Brain pericyte (primary cell): ENCODE results near the gene GPR108.
"Not testable (repeated sequence)": the region's sequence is repeated elsewhere in the genome, so short reads cannot be mapped to it uniquely, and the experiment has no call there.

Experiments
- DNase-seq: peaks from one replicate; pipeline ENCODE4 v3.0.0-alpha.2; 2012; ENCODE audit warnings: low read depth, low spot score

The GPR108 gene

DNA sequence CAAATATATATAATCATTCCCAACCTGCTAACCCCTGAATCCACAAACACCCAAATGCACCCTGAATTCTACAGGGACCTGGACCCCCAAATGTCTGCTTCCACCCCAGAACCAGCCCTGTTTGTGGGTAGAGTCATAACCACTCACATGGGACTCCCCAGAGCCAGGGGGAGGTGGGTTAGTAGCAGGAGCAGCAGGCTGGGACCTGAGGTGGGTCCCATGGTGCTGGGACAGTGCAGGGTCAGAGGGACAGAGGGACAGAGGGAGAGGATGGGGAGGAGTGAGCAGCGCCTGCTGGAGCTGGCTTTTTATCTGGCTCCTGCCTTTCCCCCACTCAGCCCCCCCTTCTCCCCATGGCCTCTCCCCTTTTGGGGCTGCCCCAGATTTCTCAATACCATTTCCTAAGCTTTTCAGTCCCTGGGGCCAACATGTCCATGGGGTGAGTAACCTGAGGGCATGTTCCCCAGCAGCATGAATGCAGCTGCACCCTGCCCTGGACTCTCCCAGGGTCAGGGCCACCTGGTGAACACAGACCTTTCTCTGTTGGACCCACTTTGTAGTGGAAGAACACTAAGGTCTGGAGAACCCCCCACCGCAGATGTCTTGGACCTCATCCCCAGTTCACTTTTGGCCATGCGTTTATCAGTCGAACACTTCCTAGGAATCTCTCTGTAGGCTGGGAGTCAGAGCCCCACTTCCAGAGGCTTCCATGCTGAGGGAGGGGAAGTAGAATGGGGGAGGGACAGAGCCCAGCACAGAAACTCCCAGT is 16.8 kb downstream of the GPR108 start, which contains the start of gene C3:
C3 (minus strand) TSS at position 282 of the 769 bp plus-strand sequence; CDS start at position 221, 61 bp downstream.
- no peak for DNase-seq

DNA sequence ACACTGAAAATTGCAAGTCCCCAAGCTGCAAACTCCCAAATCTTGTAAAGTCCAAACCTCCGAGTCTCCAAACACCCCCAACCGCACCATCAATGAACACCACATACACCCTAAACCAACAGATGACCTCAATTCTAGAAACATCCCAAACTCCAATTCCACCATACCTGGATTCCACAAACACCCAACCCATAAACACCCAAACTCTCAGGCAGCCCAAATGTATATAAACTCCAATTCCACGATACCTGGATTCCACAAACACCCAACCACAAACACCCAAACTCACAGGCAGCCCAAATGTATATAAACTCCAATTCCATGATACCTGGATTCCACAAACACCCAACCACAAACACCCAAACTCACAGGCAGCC is 17.4 kb downstream of the GPR108 start:
- DNase-seq, result no peak

DNA sequence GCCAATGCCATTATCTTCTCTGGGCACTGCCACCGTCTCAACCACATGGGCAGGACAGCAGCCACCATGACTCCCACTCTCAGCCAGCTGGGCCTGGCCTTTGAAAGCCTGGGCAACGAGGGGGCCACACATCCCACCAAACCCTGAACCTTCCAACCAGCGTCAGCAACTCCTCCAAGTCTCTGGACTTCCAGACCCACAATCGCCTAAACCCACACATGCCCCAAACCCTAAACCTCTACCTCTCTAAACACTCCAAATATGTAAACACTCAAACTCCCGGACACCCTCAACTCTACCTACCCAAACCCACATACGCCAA is 17.9 kb downstream of the GPR108 start:
- DNase-seq, result no peak

DNA sequence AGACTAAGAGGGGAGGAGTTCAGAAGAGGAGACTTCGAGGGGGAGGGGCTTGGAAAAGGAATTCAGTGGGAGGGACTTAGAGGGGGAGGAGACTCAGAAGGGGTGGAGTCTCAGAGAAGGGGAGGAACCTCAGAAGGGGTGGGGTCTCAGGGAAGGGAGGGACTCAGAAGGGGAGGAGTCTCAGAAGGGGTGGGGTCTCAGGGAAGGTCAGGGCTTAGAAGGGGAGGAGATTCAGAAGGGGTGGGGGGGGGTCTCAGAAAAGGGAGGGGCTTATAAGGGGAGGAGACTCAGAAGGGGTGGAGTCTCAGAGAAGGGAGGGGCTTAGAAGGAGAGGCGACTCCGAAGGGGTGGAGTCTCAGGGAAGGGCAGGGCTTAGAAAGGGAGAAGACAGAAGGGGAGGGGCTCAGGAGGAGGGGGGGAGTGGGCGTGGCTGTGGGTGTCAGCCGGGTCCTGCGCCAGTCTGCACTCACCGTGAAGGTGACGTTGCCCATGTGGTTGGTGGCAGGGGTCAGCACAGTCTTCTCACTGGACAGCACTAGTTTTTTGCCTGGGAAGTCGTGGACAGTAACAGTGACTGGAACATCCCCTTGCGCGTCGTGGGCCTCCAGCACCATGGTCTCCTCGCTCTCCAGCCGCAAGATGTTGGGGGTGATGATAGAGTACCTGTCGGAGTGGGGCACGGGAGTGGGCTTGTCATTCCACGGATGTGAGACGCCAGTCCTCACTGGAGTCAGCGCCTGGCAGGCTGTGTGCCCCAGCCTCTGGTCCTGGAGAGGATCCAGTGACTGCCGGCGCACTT is 18.4 kb downstream of the GPR108 start:
- no peak for DNase-seq

DNA sequence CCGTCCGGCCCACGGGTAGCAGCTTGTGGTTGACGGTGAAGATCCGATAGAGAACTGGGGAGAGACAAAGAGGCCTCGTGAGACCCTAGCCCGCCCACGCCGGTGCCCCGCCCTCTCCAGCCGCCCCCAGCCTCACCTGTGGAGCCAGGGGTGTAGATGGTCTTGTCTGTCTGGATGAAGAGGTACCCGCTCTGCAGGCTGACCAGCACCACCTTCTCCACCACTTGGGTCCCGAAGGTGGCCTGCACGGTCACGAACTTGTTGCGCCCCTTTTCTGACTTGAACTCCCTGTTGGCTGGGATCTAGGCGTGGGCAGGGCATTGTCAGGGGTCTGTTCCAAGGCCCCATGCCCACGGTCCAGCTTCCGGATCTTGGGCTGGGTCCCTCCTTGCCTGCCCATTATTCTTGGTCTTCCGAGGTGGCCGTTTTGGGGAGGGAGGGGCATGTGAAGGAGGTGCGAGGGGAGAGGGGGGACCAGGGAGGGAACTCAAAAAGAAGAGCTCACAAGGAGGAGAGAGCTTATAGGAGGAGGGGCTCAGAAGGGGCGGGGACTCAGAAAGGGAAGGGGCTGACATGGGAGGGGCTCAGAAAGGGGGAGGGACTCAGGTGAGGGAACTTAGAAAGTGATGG is 19.2 kb downstream of the GPR108 start:
- no peak for DNase-seq

DNA sequence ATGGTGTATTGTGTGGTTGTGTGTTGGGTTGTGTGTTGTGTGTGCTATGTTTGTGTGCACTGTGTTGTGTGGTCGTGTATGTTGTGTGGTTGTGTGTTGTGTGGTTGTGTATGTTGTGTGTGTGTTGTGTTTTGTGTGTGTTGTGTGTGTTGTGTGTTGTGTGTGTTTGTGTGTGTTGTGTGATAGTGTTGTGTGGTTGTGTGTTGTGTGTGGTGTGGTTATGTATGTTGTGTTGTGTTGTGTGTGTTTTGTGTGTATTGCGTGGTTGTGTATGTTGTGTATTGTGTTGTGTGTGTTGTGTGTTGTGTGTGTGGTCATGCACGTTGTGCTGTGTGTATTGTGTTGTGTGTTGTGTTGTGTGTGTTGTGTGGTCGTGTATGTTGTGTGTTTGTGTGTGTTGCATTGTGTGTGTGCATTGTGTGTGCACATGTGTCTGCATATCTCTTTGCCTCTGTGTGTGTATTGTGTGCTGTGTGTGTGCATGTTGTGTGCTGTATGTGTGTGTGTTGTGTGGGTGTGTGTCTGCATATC is 19.9 kb downstream of the GPR108 start:
- DNase-seq, result no peak

DNA sequence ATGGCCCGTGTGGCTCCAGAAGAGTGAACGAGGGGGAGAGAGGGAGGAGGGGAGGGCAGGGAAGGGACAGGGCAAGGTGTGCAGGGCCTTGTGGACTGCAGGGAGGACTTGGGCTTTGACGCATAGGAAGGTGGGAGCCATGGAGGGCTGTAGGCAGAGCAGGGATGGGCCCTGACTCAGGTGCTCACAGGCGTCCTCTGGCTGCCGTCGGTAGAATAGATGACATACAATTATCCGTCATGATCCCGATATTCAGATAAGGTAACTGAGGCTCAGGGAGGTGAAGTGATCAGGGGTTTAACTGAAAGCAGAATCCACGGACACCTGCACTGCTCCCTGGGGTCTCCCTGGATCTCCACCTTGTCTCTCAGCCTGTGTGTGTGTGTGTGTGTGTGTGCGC is 20.3 kb downstream of the GPR108 start:
- no peak for DNase-seq

DNA sequence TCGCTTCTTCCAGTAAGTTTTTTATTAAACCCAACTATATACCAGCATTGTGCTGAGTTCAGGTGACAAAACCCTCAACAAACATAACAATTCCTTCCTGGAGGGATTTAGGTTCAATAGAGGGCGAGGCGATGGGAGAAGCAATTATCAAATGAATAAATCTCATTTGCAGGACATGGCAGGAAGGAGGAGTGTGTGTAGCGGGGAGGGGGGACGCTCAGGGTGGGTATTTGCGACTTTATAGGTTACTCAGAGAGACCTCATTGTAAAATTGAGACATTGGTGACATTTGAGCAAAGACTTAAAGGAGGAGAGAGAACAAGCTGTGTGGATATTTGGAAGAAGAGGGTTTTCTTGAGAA is 20.8 kb downstream of the GPR108 start:
- DNase-seq, result no peak

DNA sequence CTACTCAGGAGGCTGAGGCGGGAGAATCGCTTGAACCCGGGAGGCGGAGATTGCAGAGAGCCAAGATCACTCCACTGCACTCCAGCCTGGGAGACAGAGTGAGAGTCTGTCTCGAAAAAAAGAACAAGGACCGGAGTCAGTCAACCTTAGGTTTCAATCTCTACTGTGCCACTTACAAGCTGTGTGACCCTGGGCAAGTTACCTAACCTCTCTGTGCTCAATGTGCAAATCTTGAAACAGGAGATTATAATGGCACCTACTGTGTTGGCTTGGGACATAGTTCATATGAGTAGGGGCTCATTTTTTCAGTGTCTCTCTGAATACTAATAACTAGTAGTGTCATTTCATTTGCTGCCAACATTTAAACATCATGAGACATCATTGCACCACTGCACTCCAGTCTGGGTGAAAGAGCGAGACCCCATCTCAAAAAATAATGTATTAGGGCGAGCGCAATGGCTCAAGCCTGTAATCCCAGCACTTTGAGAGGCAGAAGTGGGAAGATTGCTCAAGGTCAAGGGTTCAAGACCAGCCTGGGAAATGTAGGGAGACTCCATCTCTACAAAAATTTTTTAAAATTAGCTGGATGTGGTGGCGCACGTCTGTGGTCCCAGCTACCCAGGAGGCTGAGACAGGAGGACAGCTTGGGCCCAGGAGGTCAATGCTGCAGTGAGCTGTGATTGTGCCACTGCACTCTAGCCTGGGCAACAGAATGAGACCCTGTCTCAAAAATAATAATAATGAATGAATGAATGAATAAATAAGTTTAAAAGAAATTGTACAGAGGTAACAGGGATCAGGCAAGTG is 22.4 kb downstream of the GPR108 start:
- no peak for DNase-seq

DNA sequence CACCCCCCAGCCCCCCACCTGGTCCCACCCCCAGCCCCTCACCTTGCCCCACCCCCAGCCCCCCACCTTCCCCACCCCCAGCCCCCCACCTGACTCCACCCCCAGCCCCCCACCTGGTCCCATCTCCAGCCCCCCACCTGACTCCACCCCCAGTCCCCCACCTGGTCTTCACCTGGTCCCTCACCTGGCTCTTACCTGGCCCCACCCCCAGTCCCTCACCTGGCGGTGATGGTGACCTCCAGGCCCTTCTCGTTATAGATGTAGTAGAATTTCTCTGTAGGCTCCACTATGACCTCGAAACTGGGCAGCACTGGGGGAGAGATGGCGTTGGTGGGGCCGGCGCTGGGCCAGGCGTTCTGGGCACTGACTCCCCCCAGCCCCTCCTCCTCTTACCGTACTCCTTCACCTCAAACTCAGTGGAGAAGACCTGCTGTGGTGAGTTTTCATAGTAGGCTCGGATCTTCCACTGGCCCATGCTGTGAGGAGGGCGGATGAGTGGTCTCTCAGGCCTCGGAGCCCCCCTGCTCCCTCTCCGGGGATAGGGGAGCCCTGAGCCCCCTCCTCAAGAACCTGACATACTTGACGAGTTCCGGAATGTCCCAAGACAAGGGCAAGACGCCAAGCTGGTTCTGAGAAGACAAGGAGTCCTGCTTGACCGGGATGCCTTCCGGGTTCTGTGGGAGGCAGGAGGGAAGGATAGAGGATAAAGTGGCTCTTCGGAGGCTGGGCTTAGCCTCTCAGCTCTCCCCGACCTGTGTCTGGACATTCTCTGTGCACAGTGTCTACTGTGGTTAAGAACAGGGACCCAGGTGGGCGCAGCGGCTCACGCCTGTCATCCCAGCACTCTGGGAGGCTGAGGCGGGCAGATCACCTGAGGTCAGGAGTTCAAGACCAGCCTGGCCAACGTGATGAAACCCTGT is 23.3 kb downstream of the GPR108 start:
- DNase-seq, result no peak

DNA sequence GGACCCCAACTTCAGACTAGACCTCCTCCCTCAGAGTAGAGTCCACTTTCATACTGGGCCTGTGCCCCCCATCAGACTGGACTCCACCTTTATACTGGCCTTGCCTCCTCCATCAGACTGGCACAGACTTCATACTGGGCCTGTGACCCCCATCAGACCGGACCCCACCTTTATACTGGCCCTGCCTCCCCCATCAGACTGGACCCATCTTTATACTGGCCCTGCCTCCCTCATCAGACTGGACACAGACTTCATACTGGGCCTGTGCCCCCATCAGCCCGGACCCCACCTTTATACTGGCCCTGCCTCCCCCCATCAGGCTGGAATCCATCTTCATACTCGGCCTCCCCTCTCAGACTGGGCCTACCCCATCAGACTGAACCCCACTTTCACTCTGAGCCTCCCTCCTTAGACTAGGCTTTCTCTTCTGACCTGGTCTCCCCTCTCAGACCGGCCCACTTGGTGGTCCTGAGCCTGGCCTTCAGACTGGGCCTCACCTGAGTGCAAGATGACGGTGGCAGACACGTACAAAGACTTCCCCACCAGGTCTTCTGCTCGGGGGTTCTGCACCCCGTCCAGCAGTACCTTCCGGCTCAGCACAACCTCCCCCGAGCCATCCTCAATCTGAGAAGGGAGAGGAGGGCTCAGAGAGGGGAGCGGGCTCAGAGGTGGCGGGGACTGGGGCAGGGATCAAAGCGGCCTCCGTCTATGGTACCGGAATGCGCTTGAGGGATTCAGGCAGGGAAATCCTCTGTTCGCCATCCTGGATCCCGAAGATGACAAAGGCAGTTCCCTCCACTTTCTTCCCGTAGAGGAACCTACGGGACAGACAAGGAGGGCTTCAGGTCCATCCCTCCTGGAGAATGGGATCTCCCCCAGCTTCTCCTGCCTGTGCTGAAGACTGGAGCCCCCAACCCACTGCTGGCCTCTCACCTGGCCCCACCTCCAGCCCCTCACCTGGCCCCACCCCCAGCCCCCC is 24.4 kb downstream of the GPR108 start:
- no peak for DNase-seq

DNA sequence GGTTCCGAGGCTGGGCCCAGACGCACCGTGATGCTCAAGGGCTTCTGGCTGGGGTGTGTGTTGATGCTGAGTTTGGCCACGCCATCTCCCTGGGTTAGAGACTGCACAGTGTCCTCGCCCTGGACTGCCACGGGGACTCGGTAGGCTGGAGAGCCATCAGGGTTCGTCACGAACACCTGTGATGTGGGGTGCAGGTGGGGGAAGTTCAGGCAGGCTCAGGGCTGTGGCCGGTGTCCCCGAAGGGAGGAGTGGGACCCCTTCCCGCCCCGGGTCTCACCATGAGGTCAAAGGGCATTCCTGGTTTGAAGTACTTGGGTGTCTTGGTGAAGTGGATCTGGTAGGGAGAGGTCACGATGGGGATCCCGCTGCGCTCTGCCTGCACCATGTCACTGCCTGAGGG is 25.1 kb downstream of the GPR108 start:
- DNase-seq, result no peak

DNA sequence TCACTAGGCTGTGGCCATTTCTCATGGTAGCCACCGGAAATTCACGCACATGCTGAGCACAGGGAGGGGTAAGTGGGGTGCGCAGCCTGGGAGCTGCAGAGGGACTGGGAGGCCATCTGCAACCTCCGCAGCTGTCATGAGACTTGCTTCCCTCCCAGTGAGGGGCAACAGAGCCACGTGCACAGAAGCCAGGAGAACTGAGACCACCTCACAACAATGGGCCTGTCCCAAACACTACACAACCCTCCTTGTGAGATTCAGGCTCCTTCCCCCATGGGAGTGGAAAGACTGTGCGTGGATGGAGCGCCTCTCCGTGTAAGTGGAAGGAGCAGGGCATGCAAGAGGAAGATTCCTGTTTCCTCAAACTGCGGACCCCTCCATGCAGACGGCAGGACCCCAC is 25.8 kb downstream of the GPR108 start:
- no peak for DNase-seq

DNA sequence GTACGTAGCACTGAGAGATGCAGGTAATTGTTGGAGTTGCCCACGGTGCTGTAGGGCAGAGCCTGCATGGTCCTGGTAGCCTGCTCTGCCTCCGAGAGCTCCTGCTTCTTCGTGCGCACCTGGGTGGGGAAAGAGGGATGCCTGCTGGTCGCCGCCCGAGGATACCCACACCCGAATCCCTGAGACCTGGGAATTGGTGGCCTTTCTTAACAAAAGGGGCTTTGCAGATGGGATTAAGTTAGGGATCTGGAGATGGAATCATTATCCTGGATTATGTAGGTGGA is 26.4 kb downstream of the GPR108 start:
- DNase-seq, result no peak

DNA sequence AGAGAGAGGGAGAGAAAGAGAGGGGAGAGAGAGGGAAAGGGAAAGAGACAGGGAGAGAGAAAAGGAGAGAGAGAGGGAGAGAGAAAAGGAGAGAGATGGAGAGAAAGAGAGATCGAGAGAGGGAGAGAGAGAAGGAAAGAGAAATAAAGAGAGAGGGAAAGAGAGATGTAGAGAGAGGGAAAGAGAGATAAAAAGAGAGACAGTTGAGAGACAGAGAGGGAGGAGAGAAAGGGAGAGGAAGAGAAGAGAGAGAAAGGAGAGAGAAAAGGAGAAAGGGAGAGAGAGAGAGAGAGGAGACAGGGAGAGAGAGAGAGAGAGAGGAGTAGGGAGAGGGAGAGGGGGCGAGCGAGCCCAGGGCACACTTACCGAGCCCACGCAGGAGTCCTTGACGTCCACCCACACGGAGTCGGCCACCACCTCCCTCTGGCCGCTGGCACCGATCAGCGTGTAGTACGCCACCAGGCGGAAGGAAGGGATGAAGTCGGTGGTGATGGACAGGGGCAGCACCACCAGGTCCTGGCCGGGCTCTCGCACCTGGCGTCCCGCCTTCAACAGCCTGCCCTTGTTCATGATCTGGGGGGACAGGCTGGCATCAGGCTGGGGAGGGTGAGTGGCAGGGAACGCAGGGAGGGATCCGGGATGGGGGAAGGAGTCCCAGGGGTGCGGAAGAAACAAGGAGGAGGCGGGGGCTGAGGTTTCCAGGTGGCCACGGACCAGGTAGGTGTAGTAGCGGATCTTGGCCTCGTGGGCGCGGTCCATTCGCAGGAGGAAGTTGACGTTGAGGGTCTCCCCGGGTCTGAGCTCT is 26.9 kb downstream of the GPR108 start:
- DNase-seq, result no peak

DNA sequence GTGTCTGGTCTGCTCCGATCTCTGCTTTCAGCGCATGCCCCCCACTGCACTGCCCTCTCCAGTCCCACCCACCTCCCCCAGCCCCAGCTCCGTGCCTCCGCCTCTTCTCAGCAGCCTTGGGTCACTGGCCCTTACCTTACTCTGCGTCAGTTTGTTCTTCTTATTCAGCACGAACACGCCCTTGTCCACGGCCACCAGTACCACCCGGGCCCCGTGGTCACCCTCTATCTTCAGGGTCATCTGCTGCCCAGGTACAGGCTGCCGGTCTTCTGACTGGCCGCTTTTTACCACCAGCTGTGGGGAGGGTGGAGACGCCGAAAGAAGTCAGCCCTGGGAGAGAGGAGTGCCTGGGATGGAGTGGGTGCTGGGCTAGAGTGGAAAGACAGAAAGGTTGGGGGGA is 27.8 kb downstream of the GPR108 start:
- DNase-seq, result no peak

DNA sequence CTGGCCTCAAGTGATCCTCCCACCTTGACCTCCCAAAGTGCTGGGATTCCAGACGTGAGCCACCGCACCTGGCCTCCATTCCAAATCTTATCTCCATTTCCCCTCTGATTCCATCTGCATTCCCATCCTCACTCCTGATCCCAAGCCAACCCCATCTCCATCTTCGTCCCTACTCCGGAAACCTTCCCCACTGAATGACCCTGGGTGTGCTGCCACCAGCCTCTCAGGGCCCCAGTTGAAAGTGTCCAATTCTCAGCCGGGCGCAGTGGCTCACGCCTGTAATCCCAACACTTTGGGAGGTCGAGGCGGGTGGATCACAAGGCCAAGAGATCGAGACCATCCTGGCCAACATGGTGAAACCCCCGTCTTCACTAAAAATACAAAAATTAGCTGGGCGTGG is 28.5 kb downstream of the GPR108 start:
- DNase-seq, result not testable (repeated sequence)

DNA sequence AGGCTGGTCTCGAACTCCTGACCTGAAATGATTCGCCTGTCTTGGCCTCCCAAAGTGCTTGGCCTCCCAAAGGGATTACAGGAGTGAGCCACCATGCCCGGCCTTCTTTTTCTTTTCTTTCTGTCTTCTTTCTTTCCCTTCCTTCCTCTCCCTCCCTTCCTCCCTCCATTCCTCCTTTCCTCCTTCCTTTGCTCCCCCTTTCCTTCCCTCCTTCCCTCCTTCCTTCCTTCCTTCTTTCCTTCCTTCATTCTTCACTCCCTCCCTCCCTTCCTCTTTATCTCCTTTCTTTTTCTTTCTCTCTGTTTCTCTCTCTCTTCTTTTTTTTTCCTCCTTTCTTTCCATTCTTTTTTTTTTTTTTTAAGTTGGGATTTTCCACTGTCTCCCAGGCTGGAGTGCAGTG is 29.0 kb downstream of the GPR108 start:
- DNase-seq, result no peak

DNA sequence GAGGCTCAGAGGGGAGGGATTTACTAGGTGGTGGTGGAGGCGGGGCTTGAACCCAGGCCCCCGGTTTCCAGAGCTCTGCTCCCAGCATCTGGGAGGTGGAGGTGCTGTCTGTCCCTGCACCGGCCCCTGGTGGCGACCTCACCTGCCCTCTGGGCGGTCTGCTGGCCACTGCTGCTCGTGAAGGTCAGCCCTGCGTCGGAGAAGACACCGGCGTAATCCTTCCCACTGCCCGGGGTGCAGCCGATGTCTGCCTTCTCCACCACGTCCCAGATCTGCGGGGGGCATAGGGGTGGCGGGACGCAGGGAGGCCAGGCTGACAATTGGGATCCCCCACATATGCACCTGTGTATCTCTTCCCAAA is 29.7 kb downstream of the GPR108 start:
- no peak for DNase-seq
